ENCODE data around the gene ANKRD42. TPM values are rescaled to one million over a fixed set of nuclear protein-coding genes. Genes with fewer than 3 reads are reported as not detected.
A peak's percentile ranks its signal among the peaks of the same experiment; 100 is the strongest.

Gene ANKRD42
- total and polyA plus RNA-seq, 2 donors (not counting 1 experiment from before 2014, with no cell fraction given), result 6.5 to 17.5 TPM

- peak in 1 of 2 donors; percentile 25 for DNase-seq (ENCODE audit: low read depth in 2 of 2)
- no peak for TF ChIP-seq CTCF (conservative IDR thresholded peaks at IDR 0.05 in 1 of 2, IDR thresholded peaks at IDR 0.05 in 1 of 2; ENCODE audit: low read depth in 1 of 2, low read length in 2 of 2)
- TF ChIP-seq EZH2 (IDR thresholded peaks at IDR 0.05; ENCODE audit: low read length, missing control alignments), result no peak
- H3K27ac ChIP-seq (ENCODE audit: insufficient read depth, low read length), result peak overlapping the region; percentile 97
- H3K4me3 ChIP-seq (replicated peaks in 1 of 4; ENCODE audit: control extremely low read depth in 1 of 4, insufficient read depth in 1 of 4, low read depth in 3 of 4, low read length in 4 of 4), result peak overlapping the region; percentile 36 to 83 (median 74)
- no peak overlapping the region for H2AFZ ChIP-seq (ENCODE audit: low read length)
- peaks cover 1% of the 10 kb centered on the region for H3K36me3 ChIP-seq (ENCODE audit: control insufficient read depth, insufficient read depth, low read length)
- peaks cover 2% of the 10 kb centered on the region for H3K4me1 ChIP-seq (ENCODE audit: control insufficient read depth, extremely low read depth, insufficient read depth, low read length)
- peak overlapping the region; percentile 90 for H3K9ac ChIP-seq (ENCODE audit: insufficient read depth, low read length)
- H3K79me2 ChIP-seq (ENCODE audit: control insufficient read depth, insufficient read depth, low read length), result peaks cover 19% of the 10 kb centered on the region
- H3K27me3 ChIP-seq (ENCODE audit: control insufficient read depth, insufficient read depth, low read length), result no peaks in the 10 kb centered on the region
- H4K20me1 ChIP-seq (ENCODE audit: control insufficient read depth, extremely low read depth, insufficient read depth, low read length), result no peaks in the 10 kb centered on the region
- peak overlapping the region; percentile 87 for H3K4me2 ChIP-seq (ENCODE audit: extremely low read depth, insufficient read depth, low read length)
- H3K9me3 ChIP-seq (ENCODE audit: control insufficient read depth, insufficient read depth, low read depth, low read length), result no peaks in the 10 kb centered on the region
Measured at GRCh38 chr11:83192606-83193245, 786 bp upstream of the ANKRD42 start.

DNA sequence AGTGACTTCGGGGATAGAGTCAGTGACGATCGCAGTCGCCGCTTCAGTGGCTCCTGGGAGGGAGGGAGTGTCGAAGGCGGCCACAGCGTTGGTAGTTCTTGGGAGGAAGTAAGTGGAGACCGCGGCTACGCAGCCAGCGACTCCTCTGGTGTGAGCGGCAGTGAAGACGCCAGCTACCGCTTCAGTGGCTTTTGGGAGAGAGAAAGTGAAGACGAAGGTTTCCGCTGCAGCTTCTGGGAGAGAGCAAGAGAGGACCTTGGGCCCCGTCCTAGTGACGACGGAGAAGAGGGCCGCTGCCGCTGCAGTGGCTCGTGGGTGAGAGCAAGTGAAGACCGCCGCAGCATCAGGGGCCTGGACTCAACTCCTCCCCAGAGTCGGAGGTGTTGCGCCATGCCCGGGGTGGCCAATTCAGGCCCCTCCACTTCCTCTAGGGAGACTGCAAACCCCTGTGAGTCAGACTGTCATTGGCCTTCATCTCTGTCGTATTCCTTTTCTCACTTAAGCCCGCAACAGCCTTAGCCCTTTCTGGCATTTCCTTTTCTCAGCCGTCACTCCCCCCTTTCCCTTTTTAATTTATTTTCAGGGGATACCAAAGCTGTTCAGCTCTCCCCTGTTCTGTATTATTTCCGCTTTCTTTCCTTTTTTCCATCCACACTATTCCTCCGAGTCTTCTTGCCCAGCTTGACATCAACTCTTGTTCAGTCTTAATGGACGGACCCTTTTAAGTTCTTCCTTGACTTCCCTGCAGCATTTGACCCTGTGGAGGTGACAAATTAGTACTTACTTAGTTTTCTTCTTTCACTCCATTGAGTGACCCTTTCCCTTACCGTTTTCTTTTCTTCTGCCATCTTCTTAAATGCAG lies 1.0 kb downstream of the ANKRD42 start:
- DNase-seq (ENCODE audit: low read depth in 2 of 2), result peak; percentile 77 to 82
- Histone ChIP-seq H3K79me2 (ENCODE audit: control insufficient read depth, insufficient read depth, low read length) (peaks cover 19% of the 10 kb centered on the region), H3K4me2 (ENCODE audit: extremely low read depth, insufficient read depth, low read length) (peak overlapping the region; percentile 96), H3K9me3 (ENCODE audit: control insufficient read depth, insufficient read depth, low read depth, low read length) (no peaks in the 10 kb centered on the region), H3K27me3 (ENCODE audit: control insufficient read depth, insufficient read depth, low read length) (no peaks in the 10 kb centered on the region), H3K9ac (ENCODE audit: insufficient read depth, low read length) (peak overlapping the region; percentile 90), H4K20me1 (ENCODE audit: control insufficient read depth, extremely low read depth, insufficient read depth, low read length) (no peaks in the 10 kb centered on the region), H3K27ac (ENCODE audit: insufficient read depth, low read length) (peak overlapping the region; percentile 97), H3K4me1 (ENCODE audit: control insufficient read depth, extremely low read depth, insufficient read depth, low read length) (peaks cover 2% of the 10 kb centered on the region), H3K4me3 (replicated peaks in 1 of 4; ENCODE audit: control extremely low read depth in 1 of 4, insufficient read depth in 1 of 4, low read depth in 3 of 4, low read length in 4 of 4) (peak overlapping the region; percentile 36 to 83 (median 74)), H2AFZ (ENCODE audit: low read length) (peak overlapping the region; percentile 79), H3K36me3 (ENCODE audit: control insufficient read depth, insufficient read depth, low read length) (peaks cover 1% of the 10 kb centered on the region)
- TF ChIP-seq EZH2 (IDR thresholded peaks at IDR 0.05; ENCODE audit: low read length, missing control alignments) (no peak), CTCF (conservative IDR thresholded peaks at IDR 0.05 in 1 of 2, IDR thresholded peaks at IDR 0.05 in 1 of 2; ENCODE audit: low read depth in 1 of 2, low read length in 2 of 2) (no peak)

GRCh38 chr11:83195143-83195466 lies 1.6 kb downstream of the ANKRD42 start:
- H4K20me1 ChIP-seq (ENCODE audit: control insufficient read depth, extremely low read depth, insufficient read depth, low read length), result no peaks in the 10 kb centered on the region
- H3K27me3 ChIP-seq (ENCODE audit: control insufficient read depth, insufficient read depth, low read length), result no peaks in the 10 kb centered on the region
- peaks cover 1% of the 10 kb centered on the region for H3K36me3 ChIP-seq (ENCODE audit: control insufficient read depth, insufficient read depth, low read length)
- peaks cover 19% of the 10 kb centered on the region for H3K79me2 ChIP-seq (ENCODE audit: control insufficient read depth, insufficient read depth, low read length)
- peak overlapping the region; percentile 97 for H3K27ac ChIP-seq (ENCODE audit: insufficient read depth, low read length)
- peak overlapping the region; percentile 90 for H3K9ac ChIP-seq (ENCODE audit: insufficient read depth, low read length)
- H3K4me1 ChIP-seq (ENCODE audit: control insufficient read depth, extremely low read depth, insufficient read depth, low read length), result peaks cover 2% of the 10 kb centered on the region
- peak in 1 of 2 donors; percentile 5 for DNase-seq (ENCODE audit: low read depth in 2 of 2)
- no peaks in the 10 kb centered on the region for H3K9me3 ChIP-seq (ENCODE audit: control insufficient read depth, insufficient read depth, low read depth, low read length)
- peak overlapping the region; percentile 79 for H2AFZ ChIP-seq (ENCODE audit: low read length)
- peak overlapping the region; percentile 96 for H3K4me2 ChIP-seq (ENCODE audit: extremely low read depth, insufficient read depth, low read length)
- peak overlapping the region; percentile 36 to 83 (median 74) for H3K4me3 ChIP-seq (replicated peaks in 1 of 4; ENCODE audit: control extremely low read depth in 1 of 4, insufficient read depth in 1 of 4, low read depth in 3 of 4, low read length in 4 of 4)
- TF ChIP-seq CTCF (conservative IDR thresholded peaks at IDR 0.05 in 1 of 2, IDR thresholded peaks at IDR 0.05 in 1 of 2; ENCODE audit: low read depth in 1 of 2, low read length in 2 of 2), result no peak
- TF ChIP-seq EZH2 (IDR thresholded peaks at IDR 0.05; ENCODE audit: low read length, missing control alignments), result no peak
